Measurements from ENCODE around the gene NGRN.
"Not testable (repeated sequence)": the region's sequence is repeated elsewhere in the genome, so short reads cannot be mapped to it uniquely, and the experiment has no call there.

The NGRN gene

GRCh38 chr15:90234096-90234988 lies 31.1 kb upstream of the NGRN start, which contains the start of gene GDPGP1:
GDPGP1 (plus strand) TSS chr15:90234209; CDS start chr15:90240909, 6,700 bp downstream.
- DNase-seq: peak; percentile 32 to 99 (median 44)

GRCh38 chr15:90239371-90239770 lies 26.1 kb upstream of the NGRN start:
- peak; percentile 8 to 23 (median 12) for DNase-seq

GRCh38 chr15:90240856-90241255 lies 24.6 kb upstream of the NGRN start:
- no peak for DNase-seq

- no peak for DNase-seq
Measured at GRCh38 chr15:90241343-90242192, 23.9 kb upstream of the NGRN start.

- peak; percentile 28 to 44 (median 43) for DNase-seq
Measured at GRCh38 chr15:90243943-90244639, 21.4 kb upstream of the NGRN start.

- no peak for DNase-seq
Measured at GRCh38 chr15:90248789-90249202, 16.7 kb upstream of the NGRN start.

- DNase-seq: peak; percentile 81 to 96 (median 91)
Measured at GRCh38 chr15:90249203-90249863, 16.1 kb upstream of the NGRN start, which contains the start of gene TTLL13. TTLL13 (plus strand) TSS chr15:90249556; CDS start chr15:90250631, 1,075 bp downstream.

- no peak for DNase-seq
Measured at GRCh38 chr15:90257776-90258175, 7.7 kb upstream of the NGRN start.

GRCh38 chr15:90259524-90259923 lies 5.9 kb upstream of the NGRN start:
- DNase-seq: no peak

GRCh38 chr15:90260731-90261130 lies 4.7 kb upstream of the NGRN start:
- not testable (repeated sequence) for DNase-seq

- no peak for DNase-seq
Measured at GRCh38 chr15:90261811-90262210, 3.7 kb upstream of the NGRN start.

GRCh38 chr15:90262426-90262825 lies 3.0 kb upstream of the NGRN start:
- no peak for DNase-seq

- peak; percentile 21 to 39 (median 34) for DNase-seq
Measured at GRCh38 chr15:90264671-90265070, 801 bp upstream of the NGRN start.

GRCh38 chr15:90266061-90266431 lies 574 bp downstream of the NGRN start:
- peak; percentile 41 to 62 (median 46) for DNase-seq

GRCh38 chr15:90266485-90266884 lies 1.0 kb downstream of the NGRN start:
- peak; percentile 19 to 30 (median 26) for DNase-seq

- no peak for DNase-seq
Measured at GRCh38 chr15:90268415-90268814, 2.9 kb downstream of the NGRN start.

GRCh38 chr15:90270502-90271150 lies 5.2 kb downstream of the NGRN start:
- no peak for DNase-seq

- no peak for DNase-seq
Measured at GRCh38 chr15:90271459-90272166, 6.1 kb downstream of the NGRN start.

- DNase-seq: not testable (repeated sequence)
Measured at GRCh38 chr15:90278467-90278866, 13.0 kb downstream of the NGRN start.

- not testable (repeated sequence) for DNase-seq
Measured at GRCh38 chr15:90280743-90281142, 15.3 kb downstream of the NGRN start.

- peak; percentile 17 to 38 (median 35) for DNase-seq
Measured at GRCh38 chr15:90281637-90282036, 16.2 kb downstream of the NGRN start.

Data from suppressor macrophage treated with lipopolysaccharide for 1 hour (primary cell).